GM19035 (cell line): ENCODE data around the gene CDH23.

Source experiments
- ATAC-seq: cut with Tn5 transposase; IDR thresholded peaks from one replicate; pipeline ENCODE4 v1.9.1; 2021; ENCODE audit not compliant: unreplicated experiment

The CDH23 gene

DNA sequence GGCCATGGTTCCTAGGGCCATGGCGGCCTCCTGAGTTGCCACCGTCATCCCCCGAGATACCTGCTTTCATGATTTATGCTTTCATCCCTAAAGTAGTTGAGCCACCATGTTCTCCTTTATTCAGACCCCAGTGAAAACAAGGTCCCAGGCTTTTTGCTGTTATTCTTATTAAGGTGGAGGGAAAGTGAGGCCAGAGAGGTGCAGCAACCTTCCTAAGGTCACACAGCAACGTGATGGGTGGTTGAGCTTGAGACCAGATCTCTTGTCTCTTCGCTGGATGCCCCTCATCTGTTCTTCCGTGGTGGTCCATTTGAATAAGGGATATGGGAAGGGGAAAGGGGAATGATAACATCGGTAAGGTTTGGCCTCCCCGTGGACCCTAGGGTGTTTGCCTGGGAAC is 180.6 kb downstream of the CDH23 start:
- ATAC-seq = no peak

DNA sequence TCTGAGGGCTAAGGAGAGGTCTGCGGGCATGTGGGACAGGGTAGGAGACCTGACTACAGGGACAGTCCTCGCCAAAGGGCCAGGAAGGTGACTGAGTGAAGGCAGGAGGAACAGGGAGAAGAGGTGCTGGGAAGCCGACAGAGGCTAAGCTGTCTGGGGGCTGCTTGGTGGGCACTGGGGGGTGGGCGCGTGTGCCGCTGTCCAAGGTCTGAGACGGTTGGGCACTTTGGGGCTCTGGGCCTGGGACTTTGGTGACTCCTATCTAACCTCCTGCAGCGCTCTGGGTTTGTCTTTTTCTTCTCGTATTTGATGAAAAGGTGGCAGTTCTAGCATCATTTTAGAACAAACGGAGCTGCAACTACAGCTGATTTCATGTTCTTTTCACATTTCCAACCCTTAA is 181.3 kb downstream of the CDH23 start:
- no peak for ATAC-seq

DNA sequence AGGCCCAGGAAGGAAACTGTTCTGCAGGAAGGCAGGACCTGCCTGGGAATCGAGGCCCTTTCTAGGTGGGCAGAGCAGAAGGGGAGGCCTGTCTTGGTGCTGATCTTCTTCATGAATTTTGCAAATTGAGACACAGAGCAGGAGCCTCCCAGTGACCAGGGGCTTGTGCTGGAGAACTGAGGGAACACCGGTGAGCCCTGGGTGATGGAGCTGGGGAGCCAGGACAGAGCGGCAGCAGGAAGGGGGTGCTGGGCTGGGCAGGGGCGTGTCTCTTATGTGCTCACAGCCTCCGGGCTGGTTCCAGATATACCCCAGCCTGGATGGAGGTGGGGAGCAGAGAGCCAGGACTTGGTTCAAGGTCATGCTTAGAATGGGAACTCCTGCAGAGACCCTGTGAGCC is 182.9 kb downstream of the CDH23 start:
- ATAC-seq = no peak

DNA sequence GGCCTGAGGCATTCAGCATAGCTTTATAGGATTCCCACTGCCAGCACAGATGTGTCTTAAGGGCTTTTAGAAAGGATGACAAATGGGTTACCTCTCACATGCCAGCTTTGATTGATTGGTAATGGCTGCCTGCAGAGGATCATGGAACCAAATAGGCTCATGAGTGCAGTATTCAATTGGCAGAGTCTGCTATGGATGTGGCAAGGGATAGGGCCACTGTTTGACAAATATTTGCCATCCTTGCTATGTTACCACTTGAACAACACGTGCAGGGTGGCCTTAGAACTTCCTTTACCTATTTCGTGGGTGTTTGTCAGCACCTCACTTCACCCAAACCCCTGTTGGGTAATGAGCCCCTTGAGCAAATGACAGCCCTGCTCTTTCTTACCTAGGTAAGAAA is 183.7 kb downstream of the CDH23 start:
- ATAC-seq = no peak

DNA sequence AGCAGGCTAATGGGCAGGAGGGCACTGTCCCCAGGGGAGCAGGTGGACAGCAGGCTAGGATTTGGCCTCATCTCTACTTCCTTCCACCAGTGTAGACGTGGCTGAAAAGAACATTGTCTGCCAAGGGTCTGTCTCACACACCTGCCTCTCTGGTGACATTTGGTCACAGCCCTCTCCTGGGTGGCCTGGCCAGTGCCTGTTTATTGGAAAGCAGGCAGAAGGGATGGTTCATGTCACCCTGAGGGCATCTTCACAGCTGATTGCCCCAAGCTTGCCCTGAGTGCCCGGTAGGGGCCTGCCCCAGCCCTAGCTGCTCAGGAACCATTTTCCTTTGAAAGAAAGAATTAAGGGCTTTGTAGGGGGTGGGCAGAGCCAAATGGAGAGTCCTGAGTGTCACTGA is 184.2 kb downstream of the CDH23 start:
- no peak for ATAC-seq

DNA sequence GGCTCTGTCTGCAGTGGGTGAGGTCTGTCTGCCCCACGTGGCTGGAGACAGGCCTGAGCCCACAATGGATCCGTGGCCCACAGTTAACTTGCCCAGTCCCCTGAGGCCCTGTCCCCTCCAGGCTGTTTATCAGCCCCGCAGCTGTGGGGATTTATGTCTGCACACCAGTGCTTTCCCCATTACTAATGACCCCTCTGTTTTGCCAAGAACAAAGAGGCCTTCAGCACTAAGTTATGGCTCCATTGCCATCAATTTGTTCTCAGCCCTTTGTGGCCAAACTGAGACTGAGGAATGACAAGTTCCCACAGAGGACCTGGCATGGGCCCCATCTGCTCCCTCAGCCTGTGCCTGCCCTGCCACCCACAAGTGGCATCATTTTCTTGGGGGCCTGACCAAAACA is 184.7 kb downstream of the CDH23 start:
- ATAC-seq = no peak

DNA sequence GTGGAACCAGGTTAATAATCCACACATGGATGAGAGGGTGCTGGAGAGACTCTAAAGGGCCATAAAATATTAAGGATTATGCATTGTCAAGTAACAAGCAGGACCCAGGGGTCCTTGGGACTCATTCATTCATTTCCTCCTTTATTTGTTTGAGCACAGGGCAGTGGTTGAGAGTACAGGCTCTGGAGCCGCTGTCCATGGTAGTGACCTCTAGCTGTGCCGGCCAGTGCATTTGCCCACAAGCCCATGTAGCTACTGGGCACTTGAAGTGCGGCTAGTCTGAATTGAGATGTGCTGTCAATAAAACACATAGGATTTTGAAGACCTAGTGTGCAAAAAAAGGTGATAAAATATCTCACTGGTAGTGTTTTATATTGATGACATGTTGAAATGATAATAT is 185.3 kb downstream of the CDH23 start:
- ATAC-seq = no peak

DNA sequence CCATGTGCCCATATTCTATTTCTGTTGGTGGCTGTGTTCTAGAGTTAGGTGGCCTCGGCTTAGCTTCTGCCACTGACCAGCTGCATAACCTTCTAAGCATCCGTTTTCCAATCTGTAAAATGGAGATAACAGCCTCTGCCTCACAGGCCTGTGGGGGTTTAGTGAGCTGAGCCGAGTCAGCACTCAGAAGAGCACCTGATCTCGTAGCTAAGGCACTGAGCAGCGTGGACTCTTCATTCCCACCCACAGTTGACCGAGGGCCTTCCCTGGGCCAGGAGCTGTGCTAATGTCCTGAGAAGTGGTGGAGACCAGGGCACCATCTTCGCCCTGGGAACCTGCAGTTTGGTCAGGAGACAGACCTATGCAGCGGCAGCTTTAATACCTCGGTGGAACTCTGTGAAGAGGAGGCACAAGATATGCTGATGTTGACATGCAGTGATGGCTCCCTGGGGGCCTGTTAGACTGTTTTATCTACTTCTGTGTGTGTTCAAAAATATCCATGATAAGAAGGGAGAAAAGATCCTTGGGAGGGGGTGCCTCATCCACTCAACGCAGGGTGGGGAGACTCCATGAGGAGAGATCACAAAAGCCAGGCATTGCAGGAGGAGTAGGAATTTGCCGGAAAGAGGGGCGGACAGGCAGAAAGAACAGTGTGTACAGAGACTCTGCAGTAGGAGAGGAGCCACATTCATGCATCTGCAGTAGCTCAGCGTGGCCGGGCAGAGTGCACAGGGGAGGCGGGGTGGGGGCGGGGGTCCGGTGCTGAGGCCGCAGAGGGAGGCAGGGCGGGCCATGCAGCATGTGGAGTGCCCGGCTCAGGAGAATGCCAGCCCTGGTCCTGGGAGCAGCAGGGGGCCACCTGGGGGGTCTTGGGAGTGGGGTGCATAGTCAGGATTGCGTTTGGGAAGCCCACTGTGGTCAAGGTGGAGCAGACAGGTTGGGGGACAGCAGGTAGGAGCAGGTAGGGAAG is 186.1 kb downstream of the CDH23 start:
- no peak for ATAC-seq

DNA sequence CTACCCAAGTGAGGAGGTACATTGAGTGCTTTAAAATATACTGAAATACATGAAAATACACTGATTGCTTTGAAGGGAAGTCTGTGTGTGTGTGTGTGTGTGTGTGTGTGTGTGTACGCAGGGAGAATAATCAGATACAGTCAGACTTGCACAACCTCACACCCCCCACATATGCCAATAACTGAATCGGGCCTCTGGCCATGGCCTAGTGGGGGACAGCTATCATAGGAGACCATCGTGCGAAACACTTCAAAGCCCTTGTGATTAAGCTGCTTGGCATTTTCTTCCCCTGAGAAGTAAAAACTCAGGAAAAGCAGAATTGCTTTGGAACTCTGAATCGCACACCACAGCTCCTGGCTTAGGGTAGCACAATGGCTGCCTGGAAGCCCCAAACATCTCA is 187.7 kb downstream of the CDH23 start:
- ATAC-seq = no peak

DNA sequence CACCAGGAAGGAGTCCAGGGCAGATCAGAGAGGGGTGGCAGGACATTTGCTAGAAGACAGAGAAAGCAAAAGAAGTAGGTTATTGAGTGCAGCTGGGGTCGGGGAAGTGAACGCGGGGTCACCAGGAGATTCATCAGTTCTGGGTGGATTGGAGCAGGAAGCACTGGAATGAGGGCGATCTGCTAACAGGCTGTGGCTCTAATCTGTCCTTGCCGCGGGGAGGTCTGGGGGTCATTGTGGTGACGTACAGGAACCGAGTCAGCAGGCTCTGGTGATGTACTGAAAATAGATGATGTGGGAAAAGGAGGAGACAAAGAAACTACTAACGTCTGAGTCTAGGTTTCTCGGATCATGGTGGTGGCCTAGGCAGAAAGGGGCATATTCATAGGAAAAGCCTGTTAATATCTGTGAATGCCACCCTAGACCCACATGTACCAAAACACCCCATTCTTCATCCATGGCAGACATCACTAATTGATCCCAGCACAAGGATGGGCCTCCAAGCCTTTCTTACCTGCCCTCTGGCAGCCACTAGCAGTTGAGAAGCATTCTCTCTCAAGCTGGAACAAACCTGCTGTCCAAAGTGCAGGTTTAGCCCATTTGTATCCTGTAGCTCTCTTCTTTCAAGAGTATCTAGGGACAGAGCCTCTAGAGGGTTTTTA is 188.3 kb downstream of the CDH23 start:
- no peak for ATAC-seq

DNA sequence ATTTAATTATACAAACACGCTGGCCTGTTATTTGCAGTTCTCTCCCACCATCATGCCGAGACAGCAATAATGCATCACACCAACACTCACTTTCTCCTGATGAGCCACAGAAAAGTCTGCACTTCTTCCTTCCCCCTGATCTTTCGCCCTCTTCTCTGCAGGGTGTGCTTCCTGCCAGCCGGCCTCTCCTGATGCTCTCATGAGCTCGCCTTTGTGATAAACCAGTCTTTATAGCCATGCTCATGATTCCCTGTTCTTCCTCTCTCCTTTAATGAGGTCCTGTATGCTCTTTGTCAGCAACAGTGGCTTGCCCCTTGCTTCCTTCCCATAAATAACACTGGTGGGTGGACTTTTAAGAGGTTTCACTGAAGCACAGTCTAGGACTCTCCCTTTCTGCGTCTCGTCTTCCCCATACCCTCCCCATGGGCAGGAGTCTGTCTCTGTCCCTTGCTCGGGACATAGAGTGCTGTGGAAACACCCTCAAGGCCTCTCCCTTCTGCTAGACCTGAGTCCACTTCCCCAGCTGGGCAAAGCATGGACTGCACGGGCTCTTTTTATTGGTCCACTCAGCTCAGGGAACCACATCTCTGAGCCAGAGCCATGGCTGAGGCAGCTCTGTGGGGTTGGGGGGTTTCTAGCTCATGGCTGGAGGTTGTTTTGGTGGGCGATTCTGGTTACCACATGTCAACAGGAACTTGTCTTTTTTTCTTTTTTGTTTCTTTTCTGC is 189.0 kb downstream of the CDH23 start:
- no peak for ATAC-seq

DNA sequence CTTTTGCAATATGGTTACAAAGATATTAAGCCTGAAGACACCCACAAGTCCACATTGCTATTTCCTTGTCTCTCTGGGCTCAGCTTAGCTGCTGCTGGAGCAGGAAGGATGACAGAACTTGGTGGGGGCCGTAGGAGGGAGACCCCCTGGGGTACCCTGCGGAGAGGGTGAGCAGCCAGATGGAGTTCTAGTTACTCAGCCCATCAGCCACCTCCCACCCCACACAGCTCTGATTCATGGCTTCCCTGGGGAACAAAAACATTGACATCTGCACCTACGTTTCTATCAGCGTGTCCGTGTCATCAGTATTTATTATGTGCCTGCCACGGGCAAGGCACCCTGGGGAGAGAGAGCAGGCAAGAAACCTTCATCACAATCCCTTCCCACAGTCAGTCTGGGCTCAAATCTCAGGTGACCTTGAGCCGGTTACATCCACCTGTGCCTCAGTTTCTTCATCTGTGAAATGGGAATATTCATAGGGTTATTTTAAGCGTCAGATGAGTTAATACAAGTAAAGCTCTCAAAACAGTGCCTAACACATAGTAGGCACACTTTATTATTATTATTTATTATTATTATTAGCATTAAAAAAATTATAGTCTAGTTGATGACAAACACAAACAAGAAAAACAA is 191.3 kb downstream of the CDH23 start:
- ATAC-seq = no peak

DNA sequence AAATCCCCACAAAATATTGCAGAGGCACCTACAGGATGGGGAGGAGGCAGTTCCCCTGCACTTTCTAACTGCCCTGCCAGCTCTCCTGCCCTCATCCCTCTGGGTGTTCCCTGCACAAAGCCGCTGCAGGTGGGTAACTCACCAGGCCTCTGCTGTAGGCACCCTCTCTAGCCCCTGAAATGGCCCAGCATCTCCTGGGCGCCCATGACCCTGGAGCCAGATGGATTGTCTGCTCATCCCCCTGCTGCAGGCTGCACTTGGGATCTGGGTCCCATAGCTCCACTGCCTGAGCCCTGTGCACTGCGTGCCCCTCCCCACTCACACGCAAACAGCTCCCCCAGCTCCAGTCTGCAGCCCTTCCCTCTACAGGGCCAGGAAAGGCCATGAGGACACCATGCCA is 192.0 kb downstream of the CDH23 start:
- ATAC-seq = no peak

DNA sequence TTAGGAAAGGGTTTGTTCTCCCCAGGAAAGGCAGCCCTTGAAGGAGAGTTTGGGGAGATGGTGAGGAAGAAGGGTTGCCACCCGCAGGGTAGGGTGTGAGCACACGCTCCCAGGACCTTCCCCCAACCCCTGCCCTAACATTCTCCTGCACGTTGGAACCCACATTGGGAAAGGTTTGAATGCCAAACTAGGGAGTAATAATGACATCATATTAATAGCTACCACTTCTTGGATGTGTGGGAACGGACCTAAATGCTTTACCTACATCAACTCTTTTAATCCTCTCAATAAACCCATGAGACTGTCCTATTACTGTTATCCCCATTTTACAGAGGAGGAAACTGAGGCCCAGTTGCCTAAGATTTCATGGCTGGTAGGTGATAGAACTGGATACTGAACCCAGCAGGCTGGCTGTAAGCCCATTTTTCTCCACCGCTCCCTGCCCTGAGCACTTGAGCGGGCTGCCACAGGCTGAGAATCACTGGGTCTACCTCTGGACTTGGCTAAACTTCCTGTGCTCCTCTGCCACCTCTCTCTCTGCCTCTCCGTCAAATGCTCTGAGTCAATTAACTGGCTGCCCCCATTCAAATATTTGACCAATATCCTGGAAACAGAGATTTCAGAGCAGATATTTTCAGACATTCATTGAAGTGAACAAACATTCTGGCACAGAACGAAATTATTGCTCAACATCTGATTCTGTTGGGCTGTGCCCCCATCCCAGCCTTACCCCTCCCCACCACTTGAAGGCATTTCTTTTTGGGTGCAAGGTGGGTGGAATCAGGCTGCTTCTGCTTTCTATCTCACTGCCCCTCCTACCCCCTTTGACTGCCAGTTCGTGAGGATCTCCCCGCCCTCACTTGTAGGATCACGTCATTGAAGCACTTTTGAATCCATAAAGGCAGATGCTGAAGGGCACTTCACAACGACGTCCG is 193.2 kb downstream of the CDH23 start:
- ATAC-seq = no peak

DNA sequence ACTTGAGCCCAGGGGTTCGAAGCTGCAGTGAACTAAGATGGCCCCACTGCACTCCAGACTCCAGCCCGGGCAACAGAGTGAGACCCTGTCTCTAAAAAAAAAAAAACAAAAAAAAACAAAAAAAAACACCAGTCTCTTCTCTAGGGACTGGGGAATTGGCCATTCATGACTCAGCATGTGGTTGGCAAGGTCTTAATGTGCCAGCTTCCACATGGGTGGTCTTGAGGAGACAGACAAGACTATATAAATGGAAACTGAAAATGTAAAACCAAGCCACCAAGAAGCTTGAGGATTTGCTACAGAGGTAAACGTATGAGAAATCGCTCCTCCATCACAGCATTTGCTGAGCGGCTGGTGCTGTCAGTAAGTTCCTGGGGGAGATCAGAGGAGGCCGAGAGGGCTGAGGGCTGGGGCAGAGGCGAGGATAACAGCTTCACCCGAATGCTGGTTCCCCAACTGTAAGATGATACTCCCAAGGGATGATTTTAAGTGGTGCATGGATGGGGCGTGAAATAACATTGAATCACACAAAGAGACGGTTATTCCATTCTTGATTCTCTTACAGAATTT is 194.1 kb downstream of the CDH23 start:
- no peak for ATAC-seq

DNA sequence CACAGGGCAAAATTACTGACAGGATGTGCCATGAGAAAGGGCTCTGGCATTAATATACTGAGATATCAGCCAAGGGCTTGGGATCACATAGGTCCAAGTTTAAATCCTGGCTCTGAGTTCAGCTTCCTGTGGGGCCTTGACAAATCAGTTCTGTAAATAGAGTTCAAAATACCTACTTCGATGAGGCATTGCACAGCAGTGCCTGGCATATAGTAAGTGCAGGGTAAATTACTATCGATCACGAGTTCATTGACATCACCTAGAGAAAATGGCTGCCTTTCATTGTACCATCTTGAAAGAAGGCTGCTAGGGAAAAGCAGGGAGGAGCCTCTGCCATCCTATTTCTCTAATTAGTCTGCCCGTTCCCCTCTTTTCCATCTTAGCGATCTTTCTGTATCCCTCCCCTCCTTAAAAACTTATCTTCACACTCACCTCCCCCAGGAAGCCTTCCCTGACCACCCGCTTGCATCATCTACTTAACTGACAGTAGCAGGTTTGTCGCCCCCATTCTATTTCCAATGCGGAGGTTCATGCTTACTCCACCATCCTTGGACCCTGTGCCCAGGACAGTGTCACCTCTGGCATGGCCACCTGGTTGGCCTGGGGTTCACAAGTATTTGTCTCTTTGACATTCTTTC is 198.3 kb downstream of the CDH23 start:
- no peak for ATAC-seq

DNA sequence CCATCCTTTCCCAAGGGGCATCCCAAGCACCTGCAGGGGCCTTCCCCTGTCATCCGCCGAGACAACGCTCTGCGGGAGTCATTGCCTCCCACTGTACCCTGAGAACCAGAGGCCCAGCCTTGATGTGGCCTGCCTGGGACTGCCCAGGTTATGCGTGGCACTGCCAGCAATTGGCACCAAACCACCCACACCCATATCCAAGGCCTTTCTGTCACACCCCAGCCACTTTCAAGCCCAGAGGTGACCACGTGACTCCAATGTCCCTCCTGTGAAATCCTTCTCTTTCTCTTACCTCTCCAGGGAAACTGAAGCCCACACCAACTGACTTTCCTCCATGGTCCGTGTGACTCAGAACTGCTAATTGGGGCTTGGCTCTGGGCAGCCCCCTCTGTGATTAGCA is 198.9 kb downstream of the CDH23 start:
- ATAC-seq = no peak

DNA sequence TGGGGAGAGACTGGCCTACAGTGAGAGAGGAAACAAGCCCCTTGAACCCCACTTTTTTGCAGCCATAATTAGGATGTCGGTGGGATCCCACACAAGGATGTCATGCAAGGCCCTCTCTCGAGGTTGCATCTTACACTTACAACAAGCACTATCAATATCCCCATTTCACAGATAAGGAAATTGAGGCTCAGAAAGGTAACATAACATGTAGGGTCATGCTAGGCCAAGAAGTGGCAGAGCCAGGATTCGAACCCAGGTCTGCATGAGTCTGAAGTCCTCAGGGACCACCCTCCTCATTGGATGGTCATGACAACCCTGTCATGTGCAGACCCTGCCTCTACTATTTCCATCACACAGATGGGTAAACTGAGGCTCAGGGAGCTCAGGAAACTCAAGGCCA is 199.4 kb downstream of the CDH23 start:
- ATAC-seq = no peak

DNA sequence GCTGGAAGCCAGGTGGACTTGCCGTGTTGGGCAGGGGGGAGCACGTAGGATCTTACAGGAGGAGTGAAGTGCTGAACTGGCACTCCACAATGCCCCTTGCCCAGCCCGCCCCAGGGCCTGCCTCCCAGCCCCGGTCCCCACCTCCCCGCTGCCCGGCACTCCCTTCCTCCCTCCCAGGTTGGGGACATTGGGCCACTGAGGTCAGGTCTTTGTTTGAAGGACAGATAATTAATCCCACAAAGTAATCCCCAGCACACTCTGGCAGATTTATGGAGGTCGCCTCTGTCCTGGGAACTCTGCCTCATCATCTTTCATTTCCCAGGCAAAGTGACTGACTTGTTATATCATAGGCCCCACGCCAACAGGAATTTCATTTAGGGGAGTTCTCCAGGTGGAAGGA is 200.0 kb downstream of the CDH23 start:
- ATAC-seq = no peak
